GM19468 (cell line): ENCODE data around the gene NFKBIL1.
"Not testable (repeated sequence)": the region's sequence is repeated elsewhere in the genome, so short reads cannot be mapped to it uniquely, and the experiment has no call there.

Experiments
- ATAC-seq: cut with Tn5 transposase; IDR thresholded peaks from one replicate; pipeline ENCODE4 v1.9.1; 2021; ENCODE audit warnings: mild to moderate bottlenecking, moderate library complexity, moderate number of reproducible peaks; ENCODE audit not compliant: unreplicated experiment; ENCODE audit errors: extremely low read depth

The NFKBIL1 gene

GRCh38 chr6:31578184-31579118, 31.0 kb downstream of the NFKBIL1 start:
- ATAC-seq = no peak

- no peak for ATAC-seq
Observed at GRCh38 chr6:31579119-31579505, 31.7 kb downstream of the NFKBIL1 start.

- no peak for ATAC-seq
Observed at GRCh38 chr6:31579546-31580437, 32.4 kb downstream of the NFKBIL1 start.

GRCh38 chr6:31580438-31580740, 33.0 kb downstream of the NFKBIL1 start:
- no peak for ATAC-seq

GRCh38 chr6:31580807-31581433, 33.5 kb downstream of the NFKBIL1 start:
- no peak for ATAC-seq

- ATAC-seq = no peak
Observed at GRCh38 chr6:31581434-31582229, 34.2 kb downstream of the NFKBIL1 start.

GRCh38 chr6:31582230-31582643, 34.8 kb downstream of the NFKBIL1 start, which contains the start of gene LTB:
LTB (minus strand) TSS chr6:31582424; CDS start chr6:31582417, 7 bp downstream.
- ATAC-seq = no peak

- ATAC-seq = no peak
Observed at GRCh38 chr6:31585491-31585890, 38.1 kb downstream of the NFKBIL1 start.

- no peak for ATAC-seq
Observed at GRCh38 chr6:31586008-31586407, 38.6 kb downstream of the NFKBIL1 start, which contains the start of gene LST1. LST1 (plus strand) TSS chr6:31586277; CDS start chr6:31587300, 1,023 bp downstream.

GRCh38 chr6:31586599-31587281, 39.3 kb downstream of the NFKBIL1 start:
- ATAC-seq = no peak

- ATAC-seq = no peak
Observed at GRCh38 chr6:31587791-31588777, 40.7 kb downstream of the NFKBIL1 start.

- ATAC-seq = no peak
Observed at GRCh38 chr6:31588871-31589650, 41.7 kb downstream of the NFKBIL1 start.

GRCh38 chr6:31590691-31591090, 43.3 kb downstream of the NFKBIL1 start:
- not testable (repeated sequence) for ATAC-seq

- no peak for ATAC-seq
Observed at GRCh38 chr6:31592396-31592771, 45.0 kb downstream of the NFKBIL1 start.

GRCh38 chr6:31597006-31597405, 49.6 kb downstream of the NFKBIL1 start:
- ATAC-seq = no peak

- ATAC-seq = no peak
Observed at GRCh38 chr6:31607317-31607716, 59.9 kb downstream of the NFKBIL1 start.
